Neural progenitor cell (in vitro differentiated cells): ENCODE measurements around the gene SNX21. TPM values are rescaled to one million over a fixed set of nuclear protein-coding genes. Genes with fewer than 3 reads are reported as not detected.

Experiments
- DNase-seq: peaks from one replicate; pipeline ENCODE4 v3.0.0-alpha.2; 2016; ENCODE audit warnings: low spot score
- H2AFZ ChIP-seq: fragments of 200-600 bp; sonication (generic); replicated peaks from 2 replicates; pipeline ENCODE4 v1.6.1; 2016; ENCODE audit warnings: antibody characterized with exemption
- H3F3A ChIP-seq: fragments of 200-600 bp; sonication (generic); 2 replicates; pipeline ENCODE4 v1.6.1; 2016; ENCODE audit warnings: antibody characterized with exemption, low read depth
- H3K27ac ChIP-seq: fragments of 200-600 bp; sonication (generic); 2 replicates; pipeline ENCODE4 v1.5.1; 2016; ENCODE audit warnings: mild to moderate bottlenecking
- H3K27me3 ChIP-seq: fragments of 200-600 bp; sonication (generic); 2 replicates; pipeline ENCODE4 v1.6.1; 2016; ENCODE audit warnings: mild to moderate bottlenecking, moderate library complexity
- H3K36me3 ChIP-seq: fragments of 200-600 bp; sonication (generic); 2 replicates; pipeline ENCODE4 v1.5.1; 2016
- H3K4me1 ChIP-seq: fragments of 200-600 bp; sonication (generic); 2 replicates; pipeline ENCODE4 v1.6.1; 2016; ENCODE audit warnings: mixed run types
- H3K4me2 ChIP-seq: fragments of 200-600 bp; sonication (generic); 2 replicates; pipeline ENCODE4 v1.6.1; 2016
- H3K4me3 ChIP-seq: fragments of 200-600 bp; sonication (generic); 2 replicates; pipeline ENCODE4 v1.5.1; 2016
- H3K79me2 ChIP-seq: fragments of 200-600 bp; sonication (generic); 2 replicates; pipeline ENCODE4 v1.6.1; 2016; ENCODE audit warnings: low read depth
- H3K9ac ChIP-seq: fragments of 200-600 bp; sonication (generic); 2 replicates; pipeline ENCODE4 v1.6.1; 2016
- H3K9me3 ChIP-seq: fragments of 200-600 bp; sonication (generic); 2 replicates; pipeline ENCODE4 v1.5.1; 2016; ENCODE audit warnings: low read depth
- H4K20me1 ChIP-seq: fragments of 200-600 bp; sonication (generic); 2 replicates; pipeline ENCODE4 v1.6.1; 2016; ENCODE audit warnings: low read depth
- H3K27ac Mint-ChIP-seq: 3 replicates; pipeline ENCODE4 v1.8.0; 2021; ENCODE audit warnings: mixed read lengths
- H3K27me3 Mint-ChIP-seq: 2 replicates; pipeline ENCODE4 v1.8.0; 2022; ENCODE audit warnings: low read depth, mild to moderate bottlenecking, inconsistent platforms, moderate library complexity, mixed read lengths; ENCODE audit not compliant: insufficient read depth
- H3K36me3 Mint-ChIP-seq: 3 replicates; pipeline ENCODE4 v1.8.0; 2021; ENCODE audit warnings: mixed read lengths
- H3K4me1 Mint-ChIP-seq: 3 replicates; pipeline ENCODE4 v1.8.0; 2021; ENCODE audit warnings: mixed read lengths
- H3K4me3 Mint-ChIP-seq: 3 replicates; pipeline ENCODE4 v1.8.0; 2021; ENCODE audit warnings: mild to moderate bottlenecking, moderate library complexity, mixed read lengths
- H3K9me3 Mint-ChIP-seq: 3 replicates; pipeline ENCODE4 v1.8.0; 2020; ENCODE audit warnings: mixed read lengths
- CTCF ChIP-seq: fragments of 200-600 bp; sonication (generic); IDR thresholded peaks from 2 replicates; pipeline ENCODE4 v1.5.1; 2017; ENCODE audit warnings: antibody characterized with exemption, mild to moderate bottlenecking
- EZH2 ChIP-seq: fragments of 200-600 bp; sonication (generic); IDR thresholded peaks from 2 replicates; pipeline ENCODE4 v1.6.1; 2017; ENCODE audit warnings: antibody characterized with exemption, mild to moderate bottlenecking, moderate library complexity
- EZH2phosphoT487 ChIP-seq: fragments of 200-600 bp; sonication (generic); IDR thresholded peaks from 2 replicates; pipeline ENCODE4 v1.6.1; 2017; ENCODE audit warnings: antibody characterized with exemption
- total RNA-seq: library from RNA; depleted of rRNA; stranded (reverse); fragments of >200 nt; gene quantifications from 2 replicates; pipeline ENCODE4 v1.2.3, GENCODE V29; 2015; ENCODE audit warnings: low replicate concordance

SNX21 gene
- total RNA-seq, 1 donor from 2014 or later, result 12.2 TPM

- Histone ChIP-seq H3K27ac (no peak overlapping the region), H4K20me1 (no peaks in the 10 kb centered on the region), H3K79me2 (no peaks in the 10 kb centered on the region), H3K27me3 (peaks cover 9% of the 10 kb centered on the region), H3K4me1 (peaks cover 10% of the 10 kb centered on the region), H3K9me3 (no peaks in the 10 kb centered on the region), H3K4me2 (no peak overlapping the region), H2AFZ (no peak overlapping the region), H3K4me3 (no peak overlapping the region), H3K36me3 (no peaks in the 10 kb centered on the region), H3K9ac (no peak overlapping the region), H3F3A (peaks cover 4% of the 10 kb centered on the region)
- H3K4me3 Mint-ChIP-seq, result no peak overlapping the region
- H3K27me3 Mint-ChIP-seq, result peaks cover 2% of the 10 kb centered on the region
- H3K4me1 Mint-ChIP-seq, result peaks cover 26% of the 10 kb centered on the region
- no peak overlapping the region for H3K27ac Mint-ChIP-seq
- H3K36me3 Mint-ChIP-seq, result peaks cover 2% of the 10 kb centered on the region
- H3K9me3 Mint-ChIP-seq, result no peaks in the 10 kb centered on the region
- no peak for TF ChIP-seq EZH2
- TF ChIP-seq CTCF, result no peak
- TF ChIP-seq EZH2phosphoT487, result no peak
- no peak for DNase-seq
Measured at GRCh38 chr20:45888681-45889080, 55.1 kb downstream of the SNX21 start.

DNA sequence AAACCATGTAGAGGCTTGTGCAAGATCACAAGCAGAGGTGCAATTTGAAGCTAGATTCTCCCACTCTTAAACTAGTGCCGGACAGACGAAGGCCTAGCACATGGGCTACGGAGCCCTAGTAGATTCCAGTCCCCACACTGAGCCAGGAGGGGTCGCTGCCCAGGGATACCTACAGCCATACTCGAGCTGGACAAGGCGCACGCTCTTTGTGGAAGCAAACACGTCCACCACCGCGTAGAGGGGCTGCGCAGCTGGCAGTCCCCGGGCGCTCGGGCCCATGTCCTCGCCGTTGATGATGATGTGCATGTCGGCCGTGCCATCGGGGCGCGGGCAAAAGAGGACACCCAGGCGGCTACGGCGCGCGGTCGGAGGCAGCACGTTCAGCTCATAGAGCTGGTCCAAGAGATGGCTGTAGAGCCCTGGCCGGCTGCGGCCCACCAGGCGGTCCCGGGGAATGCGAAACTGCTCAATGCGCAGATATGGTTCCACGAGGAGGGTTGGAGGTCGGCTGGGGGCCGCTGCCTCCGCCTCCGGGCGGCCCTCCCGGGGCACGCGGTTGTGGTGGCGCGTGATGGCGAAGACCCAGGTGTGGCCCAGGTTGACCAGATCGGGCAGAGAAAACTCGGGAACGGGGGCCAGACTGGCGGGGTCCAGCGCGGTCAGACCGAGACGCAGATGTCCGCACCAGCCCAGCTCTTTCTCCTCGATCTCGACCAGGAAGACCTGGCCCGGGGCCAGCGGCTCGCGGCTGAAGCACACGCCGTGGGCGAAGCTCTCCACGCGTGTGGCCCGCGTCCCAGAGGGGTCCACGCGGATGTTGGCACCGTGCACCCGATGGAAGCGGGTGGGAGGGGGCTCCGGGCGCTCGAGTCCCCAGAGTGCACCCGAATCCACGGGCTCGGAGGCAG is 56.7 kb downstream of the SNX21 start:
- Histone ChIP-seq H3K27ac (no peak overlapping the region), H3K79me2 (no peaks in the 10 kb centered on the region), H2AFZ (peak overlapping the region; percentile 92), H3K4me3 (peak overlapping the region; percentile 88), H3K36me3 (no peaks in the 10 kb centered on the region), H3K9ac (peak overlapping the region; percentile 56), H3K27me3 (peaks cover 9% of the 10 kb centered on the region), H4K20me1 (no peaks in the 10 kb centered on the region), H3F3A (peaks cover 4% of the 10 kb centered on the region), H3K4me2 (peak overlapping the region; percentile 91), H3K9me3 (no peaks in the 10 kb centered on the region), H3K4me1 (peaks cover 10% of the 10 kb centered on the region)
- H3K4me3 Mint-ChIP-seq, result peak overlapping the region; percentile 94
- peaks cover 4% of the 10 kb centered on the region for H3K36me3 Mint-ChIP-seq
- peak; percentile 35 for TF ChIP-seq EZH2phosphoT487
- peak; percentile 83 for TF ChIP-seq CTCF
- TF ChIP-seq EZH2, result no peak
- peaks cover 6% of the 10 kb centered on the region for H3K27me3 Mint-ChIP-seq
- no peak overlapping the region for H3K27ac Mint-ChIP-seq
- DNase-seq, result peak; percentile 92
- H3K9me3 Mint-ChIP-seq, result no peaks in the 10 kb centered on the region
- peaks cover 32% of the 10 kb centered on the region for H3K4me1 Mint-ChIP-seq

GRCh38 chr20:45890985-45891983 is 57.7 kb downstream of the SNX21 start, which contains the start of the genes CTSA and NEURL2:
Gene CTSA, plus strand, starts transcription at chr20:45891335. Its CDS starts 234 bp downstream, at chr20:45891569.
Gene NEURL2, minus strand, starts transcription at chr20:45891208. Its CDS starts 217 bp downstream, at chr20:45890991.
- peaks cover 10% of the 10 kb centered on the region for H3K4me1 ChIP-seq
- no peaks in the 10 kb centered on the region for H3K9me3 ChIP-seq
- peak within 1 kb of the TSS; percentile 91 for H3K4me2 ChIP-seq
- no peaks in the 10 kb centered on the region for H4K20me1 ChIP-seq
- H2AFZ ChIP-seq, result peak within 1 kb of the TSS; percentile 92
- peak within 1 kb of the TSS; percentile 94 for H3K4me3 Mint-ChIP-seq
- H3K4me3 ChIP-seq, result peak within 1 kb of the TSS; percentile 88
- TF ChIP-seq EZH2phosphoT487 (no peak), CTCF (no peak), EZH2 (no peak)
- peaks cover 4% of the 10 kb centered on the region for H3F3A ChIP-seq
- H3K79me2 ChIP-seq, result no peaks in the 10 kb centered on the region
- H3K27ac Mint-ChIP-seq, result peak within 1 kb of the TSS; percentile 66
- H3K36me3 ChIP-seq, result no peaks in the 10 kb centered on the region
- peaks cover 6% of the 10 kb centered on the region for H3K27me3 Mint-ChIP-seq
- peaks cover 32% of the 10 kb centered on the region for H3K4me1 Mint-ChIP-seq
- peak; percentile 87 for DNase-seq
- H3K9me3 Mint-ChIP-seq, result no peaks in the 10 kb centered on the region
- H3K36me3 Mint-ChIP-seq, result peaks cover 4% of the 10 kb centered on the region
- peak within 1 kb of the TSS; percentile 56 for H3K9ac ChIP-seq
- H3K27ac ChIP-seq, result no peak within 1 kb of the TSS
- H3K27me3 ChIP-seq, result peaks cover 9% of the 10 kb centered on the region
